GM12878 (cell line): ENCODE measurements around the gene SLC24A3. TPM values are rescaled to one million over a fixed set of nuclear protein-coding genes. Genes with fewer than 3 reads are reported as not detected.

Experiments
- ATAC-seq: fragments of 200-7000 bp; cut with Tn5 transposase; 3 replicates; pipeline ENCODE4 v1.9.1; 2020; ENCODE audit warnings: mild to moderate bottlenecking, moderate library complexity
- BruUV-seq: library from RNA; stranded (reverse); fragments of 400-500 nt; replicated peaks from 2 replicates; lab custom pipeline; 2021; lab: Mats Ljungman, UMichigan
- CTCF ChIA-PET: fragments of 300-600 bp; sonication (Branson Sonifier 250); formaldehyde crosslinking; extraction: SDS; loops from one replicate; lab custom pipeline; 2021; ENCODE audit warnings: inconsistent platforms; lab: Yijun Ruan, JAX
- POLR2A ChIA-PET: fragments of 350-600 bp; formaldehyde crosslinking; extraction: SDS; loops from one replicate; lab custom pipeline; 2021; ENCODE audit warnings: inconsistent platforms; lab: Charles Lee
- RAD21 ChIA-PET: fragments of 300-600 bp; sonication (Branson Sonifier 250); formaldehyde crosslinking; loops from one replicate; lab custom pipeline; 2023; ENCODE audit warnings: antibody characterized with exemption; ENCODE audit not compliant: unreplicated experiment; lab: Charles Lee
- SMC1A ChIA-PET: fragments of 300-600 bp; sonication (Branson Sonifier 250); formaldehyde crosslinking; loops from one replicate; lab custom pipeline; 2023; ENCODE audit not compliant: unreplicated experiment, uncharacterized antibody; lab: Charles Lee
- DNase-seq: peaks from one replicate; pipeline ENCODE4 v3.0.0-alpha.2; 2011; ENCODE audit warnings: low read depth, low spot score
- FAIRE-seq: peaks from 3 replicates; lab custom pipeline; 2011; peaks lifted over from hg19 to GRCh38; lab: Jason Lieb, UNC
- H2AFZ ChIP-seq: 2 replicates; pipeline ENCODE4 v1.6.0; 2011; ENCODE audit warnings: low read depth, low read length, control low read depth; ENCODE audit not compliant: control insufficient read depth
- H3K27ac ChIP-seq: 2 replicates; pipeline ENCODE4 v1.5.1; 2011; ENCODE audit warnings: control low read depth; ENCODE audit not compliant: control insufficient read depth, insufficient read depth
- H3K27me3 ChIP-seq, 2 experiments: replicated peaks in 1 of 2; 2 replicates each; pipeline versions ENCODE4 v1.6.0 to v1.6.1; 2011; ENCODE audit warnings: low read length in 1 of 2; ENCODE audit not compliant: control insufficient read depth in 2 of 2, insufficient read depth in 2 of 2
- H3K36me3 ChIP-seq, 2 experiments: 2 replicates each; pipeline ENCODE4 v1.5.1; 2011; ENCODE audit warnings: low read length in 1 of 2; ENCODE audit not compliant: control insufficient read depth in 2 of 2, insufficient read depth in 2 of 2
- H3K4me1 ChIP-seq: 2 replicates; pipeline ENCODE4 v1.6.1; 2011; ENCODE audit warnings: mild to moderate bottlenecking, low read length, moderate library complexity, mixed read lengths; ENCODE audit not compliant: control insufficient read depth, insufficient read depth
- H3K4me2 ChIP-seq: 2 replicates; pipeline ENCODE4 v1.6.0; 2011; ENCODE audit warnings: control low read depth; ENCODE audit not compliant: control insufficient read depth, insufficient read depth
- H3K4me3 ChIP-seq: fragments of 200-600 bp; sonication (generic); 2 replicates; pipeline ENCODE4 v1.5.1; 2016
- H3K79me2 ChIP-seq: 2 replicates; pipeline ENCODE4 v1.6.0; 2011; ENCODE audit warnings: low read length; ENCODE audit not compliant: control insufficient read depth, insufficient read depth
- H3K9ac ChIP-seq: 2 replicates; pipeline ENCODE4 v1.8.0; 2011; ENCODE audit warnings: low read length, control low read depth, mixed read lengths; ENCODE audit not compliant: control insufficient read depth, insufficient read depth
- H3K9me3 ChIP-seq: replicated peaks from 3 replicates; pipeline ENCODE4 v1.5.1; 2011; ENCODE audit warnings: mild to moderate bottlenecking, low read length; ENCODE audit not compliant: control insufficient read depth, insufficient read depth
- H4K20me1 ChIP-seq: 2 replicates; pipeline ENCODE4 v1.6.0; 2011; ENCODE audit not compliant: control insufficient read depth, insufficient read depth
- BCL3 ChIP-seq: IDR thresholded peaks from 2 replicates; pipeline ENCODE4 v1.6.1; 2011; ENCODE audit warnings: borderline replicate concordance, low read depth, mild to moderate bottlenecking, moderate library complexity, low read length; ENCODE audit not compliant: insufficient read depth, poor library complexity, severe bottlenecking
- DPF2 ChIP-seq: fragments of 450-650 bp; IDR thresholded peaks from 2 replicates; pipeline ENCODE4 v1.6.1; 2017; ENCODE audit warnings: mild to moderate bottlenecking
- E2F4 ChIP-seq: IDR thresholded peaks from 2 replicates; pipeline ENCODE4 v1.6.1; 2012; ENCODE audit warnings: low read depth, low read length, improper control_type of control experiment
- FOXM1 ChIP-seq: IDR thresholded peaks from 2 replicates; pipeline ENCODE4 v1.6.1; 2012; ENCODE audit warnings: low read depth, mild to moderate bottlenecking, inconsistent platforms, low read length, moderate library complexity
- MEF2A ChIP-seq: IDR thresholded peaks from 2 replicates; pipeline ENCODE4 v1.6.1; 2011; ENCODE audit warnings: low read depth, mild to moderate bottlenecking, low read length, moderate library complexity; ENCODE audit not compliant: insufficient read depth
- MYB ChIP-seq: fragments of 150-350 bp; IDR thresholded peaks from 2 replicates; pipeline ENCODE4 v1.6.1; 2014; ENCODE audit warnings: mild to moderate bottlenecking, low read depth, low read length, borderline replicate concordance
- PRDM15 ChIP-seq: fragments of 450-650 bp; formaldehyde crosslinking; IDR thresholded peaks from 2 replicates; pipeline ENCODE4 v1.4.0; 2020; ENCODE audit warnings: mild to moderate bottlenecking, moderate library complexity
- RB1 ChIP-seq: fragments of 450-650 bp; formaldehyde crosslinking; IDR thresholded peaks from 2 replicates; pipeline ENCODE4 v1.6.1; 2017; ENCODE audit warnings: mild to moderate bottlenecking, borderline replicate concordance
- SMARCA5 ChIP-seq: fragments of 450-650 bp; IDR thresholded peaks from 2 replicates; pipeline ENCODE4 v1.6.1; 2017; ENCODE audit warnings: mild to moderate bottlenecking
- SP1 ChIP-seq: IDR thresholded peaks from one replicate; pipeline ENCODE4 v1.6.1; 2011; ENCODE audit warnings: low read depth, low read length
- ZBTB4 ChIP-seq: fragments of 450-650 bp; formaldehyde crosslinking; IDR thresholded peaks from 2 replicates; pipeline ENCODE4 v1.4.0; 2022; ENCODE audit warnings: mild to moderate bottlenecking, moderate library complexity
- in situ Hi-C: fragments of 300-500 bp; cut with MboI; formaldehyde crosslinking; loops from 9 replicates; pipeline ENCODE4 v1.14.3; 2018; ENCODE audit warnings: mixed read lengths
- intact Hi-C: fragments of 100-400 bp; cut with micrococcal nuclease; formaldehyde crosslinking; loops from one replicate; pipeline ENCODE4 v1.14.2; 2022; ENCODE audit not compliant: unreplicated experiment
- polyA plus RNA-seq, 11 experiments: library from polyadenylated mRNA; depleted of rRNA in 4 of 11; unstranded in 6 of 11; stranded (reverse) in 5 of 11; fragments of >200 nt; fragmentation: Nextera tagmentation in 4 of 11; fragmentation: Illumina TruSeq in 1 of 11; extraction: Ambion mirVana in 4 of 11; extraction: Trizol in 1 of 11; gene quantifications; 1 replicate in 1 of 11; 2 replicates in 10 of 11; pipeline versions ENCODE4 v1.2.1 to v1.2.3, GENCODE V29; 2011 to 2016; ENCODE audit warnings: inconsistent platforms in 2 of 11, missing spikeins in 2 of 11, low read depth in 1 of 11
- total RNA-seq, 4 experiments: library from RNA; depleted of rRNA in 3 of 4; stranded (reverse); fragments of >200 nt in 3 of 4; fragmentation: Illumina TruSeq in 1 of 4; extraction: Trizol in 1 of 4; gene quantifications; 2 replicates each; pipeline versions ENCODE4 v1.2.1 to v1.2.3, GENCODE V29; 2013 to 2021
- TF ChIP-seq, protein P1 (sequence below): fragments of 450-650 bp; IDR thresholded peaks from 2 replicates; pipeline ENCODE4 v1.6.1; 2017; ENCODE audit warnings: borderline replicate concordance

The SLC24A3 gene
- total and polyA plus RNA-seq, 10 of the 15 experiments (the other 5 are each of a cell fraction or from before 2014, with no cell fraction given): 0.04 TPM; not detected in 9

GRCh38 chr20:19502169-19502568, 289.7 kb downstream of the SLC24A3 start (continued):
- no peak for TF ChIP-seq ZBTB4

- no peak for DNase-seq
- no peak overlapping the region for H3K9ac ChIP-seq
- ATAC-seq: no peak
- H3K9me3 ChIP-seq: no peaks in the 10 kb centered on the region
- no peak overlapping the region for H2AFZ ChIP-seq
- ChIA-PET RAD21 (interaction anchor here (0.6 kb wide), 1 partner anchor 50 kb away, joined by 3 read pairs; no protein-coding TSS in a partner anchor), SMC1A (no interaction called here), CTCF (no interaction called here), POLR2A (no interaction called here)
- in situ Hi-C loops: no loop called here
- H3K36me3 ChIP-seq: no peaks in the 10 kb centered on the region
- H3K4me1 ChIP-seq: no peaks in the 10 kb centered on the region
- H3K79me2 ChIP-seq: no peaks in the 10 kb centered on the region
- H3K4me2 ChIP-seq: no peak overlapping the region
- H3K4me3 ChIP-seq: no peak overlapping the region
- FAIRE-seq: no peak
- BruUV-seq: no TSS peak
- H3K27ac ChIP-seq: no peak overlapping the region
- intact Hi-C loops: no loop called here
- H4K20me1 ChIP-seq: no peaks in the 10 kb centered on the region
- no peaks in the 10 kb centered on the region for H3K27me3 ChIP-seq
- TF ChIP-seq SP1 (no peak), E2F4 (no peak), FOXM1 (no peak), MYB (no peak), MEF2A (no peak), DPF2 (no peak), SMARCA5 (no peak), RB1 (no peak), BCL3 (no peak), PRDM15 (CRISPR knock-in tag) (no peak)
- TF ChIP-seq, protein P1, sequence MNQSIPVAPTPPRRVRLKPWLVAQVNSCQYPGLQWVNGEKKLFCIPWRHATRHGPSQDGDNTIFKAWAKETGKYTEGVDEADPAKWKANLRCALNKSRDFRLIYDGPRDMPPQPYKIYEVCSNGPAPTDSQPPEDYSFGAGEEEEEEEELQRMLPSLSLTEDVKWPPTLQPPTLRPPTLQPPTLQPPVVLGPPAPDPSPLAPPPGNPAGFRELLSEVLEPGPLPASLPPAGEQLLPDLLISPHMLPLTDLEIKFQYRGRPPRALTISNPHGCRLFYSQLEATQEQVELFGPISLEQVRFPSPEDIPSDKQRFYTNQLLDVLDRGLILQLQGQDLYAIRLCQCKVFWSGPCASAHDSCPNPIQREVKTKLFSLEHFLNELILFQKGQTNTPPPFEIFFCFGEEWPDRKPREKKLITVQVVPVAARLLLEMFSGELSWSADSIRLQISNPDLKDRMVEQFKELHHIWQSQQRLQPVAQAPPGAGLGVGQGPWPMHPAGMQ: no peak
Observed at GRCh38 chr20:19504251-19504650, 291.8 kb downstream of the SLC24A3 start.
